HepG2 (cell line): ENCODE results near the gene PLVAP. TPM values are rescaled to one million over a fixed set of nuclear protein-coding genes. Genes with fewer than 3 reads are reported as not detected.
A peak's percentile ranks its signal among the peaks of the same experiment; 100 is the strongest.

Source experiments
- HOXA7 ChIP-seq: sonication (generic); formaldehyde crosslinking; IDR thresholded peaks from 2 replicates; pipeline ENCODE4 v1.8.1; 2022; ENCODE audit warnings: mild to moderate bottlenecking, missing genetic modification reagents, moderate library complexity
- IKZF4 ChIP-seq: sonication (generic); formaldehyde crosslinking; IDR thresholded peaks from 2 replicates; pipeline ENCODE4 v1.5.1; 2020; ENCODE audit warnings: borderline replicate concordance, mild to moderate bottlenecking, low read depth, missing genetic modification reagents; ENCODE audit errors: not compliant biosample characterization
- MAF1 ChIP-seq: sonication (generic); formaldehyde crosslinking; IDR thresholded peaks from 2 replicates; pipeline ENCODE4 v1.5.0; 2020; ENCODE audit warnings: missing genetic modification reagents, borderline replicate concordance
- NR1H2 ChIP-seq: sonication (generic); formaldehyde crosslinking; IDR thresholded peaks from 2 replicates; pipeline ENCODE4 v1.8.1; 2022; ENCODE audit warnings: low read depth, missing genetic modification reagents, borderline replicate concordance
- NR3C1 ChIP-seq: sonication (generic); formaldehyde crosslinking; IDR thresholded peaks from 2 replicates; pipeline ENCODE4 v1.4.0; 2020; ENCODE audit warnings: missing genetic modification reagents
- RBFOX2 ChIP-seq: fragments of 200-400 bp; formaldehyde crosslinking; IDR thresholded peaks from 2 replicates; pipeline ENCODE4 v1.6.1; 2017; ENCODE audit warnings: low read depth, mild to moderate bottlenecking, low read length
- RBM39 ChIP-seq: fragments of 200-400 bp; formaldehyde crosslinking; IDR thresholded peaks from one replicate; pipeline ENCODE4 v1.6.1; 2018; ENCODE audit warnings: antibody characterized with exemption, mild to moderate bottlenecking, low read depth, low read length; ENCODE audit not compliant: poor library complexity, severe bottlenecking
- SOX5 ChIP-seq: IDR thresholded peaks from 2 replicates; pipeline ENCODE4 v1.6.1; 2016; ENCODE audit warnings: borderline replicate concordance
- YY1 ChIP-seq: IDR thresholded peaks from 2 replicates; pipeline ENCODE4 v1.6.1; 2011; ENCODE audit warnings: low read length, low read depth, moderate library complexity, mild to moderate bottlenecking; ENCODE audit not compliant: insufficient read depth, insufficient replicate concordance
- ZC3H4 ChIP-seq: sonication (generic); formaldehyde crosslinking; IDR thresholded peaks from 2 replicates; pipeline ENCODE4 v1.4.0; 2020; ENCODE audit warnings: missing genetic modification reagents, borderline replicate concordance
- ZFP1 ChIP-seq: IDR thresholded peaks from 2 replicates; pipeline ENCODE4 v1.6.1; 2016
- ZMYM3 ChIP-seq: sonication (generic); formaldehyde crosslinking; IDR thresholded peaks from 2 replicates; pipeline ENCODE4 v1.5.1; 2020; ENCODE audit warnings: mild to moderate bottlenecking, missing genetic modification reagents
- ZNF180 ChIP-seq: sonication (generic); formaldehyde crosslinking; IDR thresholded peaks from 2 replicates; pipeline ENCODE4 v1.4.0; 2020; ENCODE audit warnings: low read depth, missing genetic modification reagents, borderline replicate concordance
- ZNF557 ChIP-seq: sonication (generic); formaldehyde crosslinking; IDR thresholded peaks from 2 replicates; pipeline ENCODE4 v1.4.0; 2020; ENCODE audit warnings: missing genetic modification reagents
- ZNF652 ChIP-seq: IDR thresholded peaks from 2 replicates; pipeline ENCODE4 v1.6.1; 2016; ENCODE audit warnings: low read depth, borderline replicate concordance
- ZNF768 ChIP-seq: sonication (generic); formaldehyde crosslinking; IDR thresholded peaks from 2 replicates; pipeline ENCODE4 v1.4.0; 2020; ENCODE audit warnings: missing genetic modification reagents
- ZNF772 ChIP-seq: sonication (generic); formaldehyde crosslinking; IDR thresholded peaks from 2 replicates; pipeline ENCODE4 v1.5.0; 2020; ENCODE audit warnings: mild to moderate bottlenecking, missing genetic modification reagents
- polyA plus RNA-seq, 8 experiments: library from polyadenylated mRNA; depleted of rRNA in 3 of 8; stranded (reverse) in 7 of 8; unstranded in 1 of 8; fragments of >200 nt; fragmentation: Illumina TruSeq in 4 of 8; extraction: Trizol in 4 of 8; gene quantifications; 2 replicates each; pipeline versions ENCODE4 v1.2.1 to v1.2.3, GENCODE V29; 2011 to 2016; ENCODE audit warnings: low read depth in 4 of 8, missing spikeins in 1 of 8, mixed read lengths in 1 of 8; ENCODE audit not compliant: insufficient read depth in 1 of 8
- total RNA-seq, 5 experiments: library from RNA; depleted of rRNA; stranded (reverse); fragments of >200 nt; fragmentation: Illumina TruSeq; extraction: Trizol; gene quantifications; 2 replicates each; pipeline ENCODE4 v1.2.3, GENCODE V29; 2016; ENCODE audit warnings: low read depth in 1 of 5
- TF ChIP-seq, protein P1 (sequence below): sonication (generic); formaldehyde crosslinking; IDR thresholded peaks from 2 replicates; pipeline ENCODE4 v1.5.0; 2020; ENCODE audit warnings: missing genetic modification reagents
- TF ChIP-seq, protein P2 (sequence below): sonication (generic); formaldehyde crosslinking; IDR thresholded peaks from 2 replicates; pipeline ENCODE4 v1.9.0; 2021; ENCODE audit warnings: mild to moderate bottlenecking, missing genetic modification reagents
- TF ChIP-seq, protein P3 (sequence below): sonication (generic); formaldehyde crosslinking; IDR thresholded peaks from 2 replicates; pipeline ENCODE4 v1.4.0; 2020; ENCODE audit warnings: missing genetic modification reagents, borderline replicate concordance

PLVAP gene
- total and polyA plus RNA-seq, 2 of the 13 experiments (the other 11 are each of a cell fraction or from before 2014, with no cell fraction given): 0.26 TPM; not detected in 1

DNA sequence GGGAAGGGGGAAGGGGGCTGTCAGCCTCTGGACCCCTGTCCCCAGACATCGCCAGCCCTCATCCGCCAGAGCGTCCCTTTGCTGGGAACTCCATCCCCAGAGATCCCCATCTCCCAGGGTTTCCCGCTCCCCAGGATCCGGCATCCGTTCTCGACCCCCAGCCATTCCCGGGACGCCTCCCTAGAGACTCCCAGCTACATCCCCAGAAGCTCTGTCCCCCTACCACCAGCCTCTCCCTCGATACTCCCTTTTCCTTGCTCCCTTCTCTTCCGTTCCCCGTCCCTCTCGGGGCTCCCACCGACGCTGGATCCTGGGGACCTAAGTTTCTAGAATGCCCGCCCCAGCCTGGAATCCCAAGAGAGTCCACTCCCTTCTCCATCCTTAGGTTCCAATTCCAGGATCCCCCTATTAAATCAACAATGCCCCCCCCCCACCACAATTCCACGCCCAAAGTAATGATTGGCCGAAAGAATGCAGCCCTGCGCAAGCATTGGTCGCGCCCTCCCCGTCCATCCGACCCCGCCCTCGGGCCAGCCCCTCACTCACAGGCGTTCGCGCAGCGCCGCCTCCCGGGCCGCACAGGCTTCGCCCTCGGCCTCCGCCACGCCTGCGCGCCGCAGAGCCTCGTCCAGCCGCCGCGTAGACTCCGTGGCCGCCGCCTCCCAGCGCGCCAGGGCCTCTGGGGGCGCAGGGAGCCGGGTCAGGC is 13.7 kb upstream of the PLVAP start (continued):
- TF ChIP-seq ZMYM3 (CRISPR knock-in tag) (no peak), YY1 (peak; percentile 54), NR1H2 (CRISPR knock-in tag) (no peak), NR3C1 (CRISPR knock-in tag) (no peak), ZNF772 (no peak), HOXA7 (no peak), ZFP1 (CRISPR knock-in tag) (no peak), ZC3H4 (CRISPR knock-in tag) (no peak), MAF1 (CRISPR knock-in tag) (no peak), ZNF652 (CRISPR knock-in tag) (no peak), RBM39 (no peak), ZNF180 (CRISPR knock-in tag) (no peak), RBFOX2 (peak; percentile 45; the same call in 1 of the 2 replicates), SOX5 (CRISPR knock-in tag) (no peak; the same call in 1 of the 2 replicates), ZNF768 (no peak; the same call in 1 of the 2 replicates), ZNF557 (CRISPR knock-in tag) (0 out of 2 replicates have a peak, but pooled peaks have one; percentile 29), IKZF4 (no peak)
- TF ChIP-seq, protein P1, sequence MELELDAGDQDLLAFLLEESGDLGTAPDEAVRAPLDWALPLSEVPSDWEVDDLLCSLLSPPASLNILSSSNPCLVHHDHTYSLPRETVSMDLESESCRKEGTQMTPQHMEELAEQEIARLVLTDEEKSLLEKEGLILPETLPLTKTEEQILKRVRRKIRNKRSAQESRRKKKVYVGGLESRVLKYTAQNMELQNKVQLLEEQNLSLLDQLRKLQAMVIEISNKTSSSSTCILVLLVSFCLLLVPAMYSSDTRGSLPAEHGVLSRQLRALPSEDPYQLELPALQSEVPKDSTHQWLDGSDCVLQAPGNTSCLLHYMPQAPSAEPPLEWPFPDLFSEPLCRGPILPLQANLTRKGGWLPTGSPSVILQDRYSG (CRISPR knock-in tag): no peak
- TF ChIP-seq, protein P2, sequence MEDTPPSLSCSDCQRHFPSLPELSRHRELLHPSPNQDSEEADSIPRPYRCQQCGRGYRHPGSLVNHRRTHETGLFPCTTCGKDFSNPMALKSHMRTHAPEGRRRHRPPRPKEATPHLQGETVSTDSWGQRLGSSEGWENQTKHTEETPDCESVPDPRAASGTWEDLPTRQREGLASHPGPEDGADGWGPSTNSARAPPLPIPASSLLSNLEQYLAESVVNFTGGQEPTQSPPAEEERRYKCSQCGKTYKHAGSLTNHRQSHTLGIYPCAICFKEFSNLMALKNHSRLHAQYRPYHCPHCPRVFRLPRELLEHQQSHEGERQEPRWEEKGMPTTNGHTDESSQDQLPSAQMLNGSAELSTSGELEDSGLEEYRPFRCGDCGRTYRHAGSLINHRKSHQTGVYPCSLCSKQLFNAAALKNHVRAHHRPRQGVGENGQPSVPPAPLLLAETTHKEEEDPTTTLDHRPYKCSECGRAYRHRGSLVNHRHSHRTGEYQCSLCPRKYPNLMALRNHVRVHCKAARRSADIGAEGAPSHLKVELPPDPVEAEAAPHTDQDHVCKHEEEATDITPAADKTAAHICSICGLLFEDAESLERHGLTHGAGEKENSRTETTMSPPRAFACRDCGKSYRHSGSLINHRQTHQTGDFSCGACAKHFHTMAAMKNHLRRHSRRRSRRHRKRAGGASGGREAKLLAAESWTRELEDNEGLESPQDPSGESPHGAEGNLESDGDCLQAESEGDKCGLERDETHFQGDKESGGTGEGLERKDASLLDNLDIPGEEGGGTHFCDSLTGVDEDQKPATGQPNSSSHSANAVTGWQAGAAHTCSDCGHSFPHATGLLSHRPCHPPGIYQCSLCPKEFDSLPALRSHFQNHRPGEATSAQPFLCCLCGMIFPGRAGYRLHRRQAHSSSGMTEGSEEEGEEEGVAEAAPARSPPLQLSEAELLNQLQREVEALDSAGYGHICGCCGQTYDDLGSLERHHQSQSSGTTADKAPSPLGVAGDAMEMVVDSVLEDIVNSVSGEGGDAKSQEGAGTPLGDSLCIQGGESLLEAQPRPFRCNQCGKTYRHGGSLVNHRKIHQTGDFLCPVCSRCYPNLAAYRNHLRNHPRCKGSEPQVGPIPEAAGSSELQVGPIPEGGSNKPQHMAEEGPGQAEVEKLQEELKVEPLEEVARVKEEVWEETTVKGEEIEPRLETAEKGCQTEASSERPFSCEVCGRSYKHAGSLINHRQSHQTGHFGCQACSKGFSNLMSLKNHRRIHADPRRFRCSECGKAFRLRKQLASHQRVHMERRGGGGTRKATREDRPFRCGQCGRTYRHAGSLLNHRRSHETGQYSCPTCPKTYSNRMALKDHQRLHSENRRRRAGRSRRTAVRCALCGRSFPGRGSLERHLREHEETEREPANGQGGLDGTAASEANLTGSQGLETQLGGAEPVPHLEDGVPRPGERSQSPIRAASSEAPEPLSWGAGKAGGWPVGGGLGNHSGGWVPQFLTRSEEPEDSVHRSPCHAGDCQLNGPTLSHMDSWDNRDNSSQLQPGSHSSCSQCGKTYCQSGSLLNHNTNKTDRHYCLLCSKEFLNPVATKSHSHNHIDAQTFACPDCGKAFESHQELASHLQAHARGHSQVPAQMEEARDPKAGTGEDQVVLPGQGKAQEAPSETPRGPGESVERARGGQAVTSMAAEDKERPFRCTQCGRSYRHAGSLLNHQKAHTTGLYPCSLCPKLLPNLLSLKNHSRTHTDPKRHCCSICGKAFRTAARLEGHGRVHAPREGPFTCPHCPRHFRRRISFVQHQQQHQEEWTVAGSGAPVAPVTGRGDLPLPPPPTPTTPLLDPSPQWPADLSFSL (CRISPR knock-in tag): no peak
- TF ChIP-seq, protein P3, sequence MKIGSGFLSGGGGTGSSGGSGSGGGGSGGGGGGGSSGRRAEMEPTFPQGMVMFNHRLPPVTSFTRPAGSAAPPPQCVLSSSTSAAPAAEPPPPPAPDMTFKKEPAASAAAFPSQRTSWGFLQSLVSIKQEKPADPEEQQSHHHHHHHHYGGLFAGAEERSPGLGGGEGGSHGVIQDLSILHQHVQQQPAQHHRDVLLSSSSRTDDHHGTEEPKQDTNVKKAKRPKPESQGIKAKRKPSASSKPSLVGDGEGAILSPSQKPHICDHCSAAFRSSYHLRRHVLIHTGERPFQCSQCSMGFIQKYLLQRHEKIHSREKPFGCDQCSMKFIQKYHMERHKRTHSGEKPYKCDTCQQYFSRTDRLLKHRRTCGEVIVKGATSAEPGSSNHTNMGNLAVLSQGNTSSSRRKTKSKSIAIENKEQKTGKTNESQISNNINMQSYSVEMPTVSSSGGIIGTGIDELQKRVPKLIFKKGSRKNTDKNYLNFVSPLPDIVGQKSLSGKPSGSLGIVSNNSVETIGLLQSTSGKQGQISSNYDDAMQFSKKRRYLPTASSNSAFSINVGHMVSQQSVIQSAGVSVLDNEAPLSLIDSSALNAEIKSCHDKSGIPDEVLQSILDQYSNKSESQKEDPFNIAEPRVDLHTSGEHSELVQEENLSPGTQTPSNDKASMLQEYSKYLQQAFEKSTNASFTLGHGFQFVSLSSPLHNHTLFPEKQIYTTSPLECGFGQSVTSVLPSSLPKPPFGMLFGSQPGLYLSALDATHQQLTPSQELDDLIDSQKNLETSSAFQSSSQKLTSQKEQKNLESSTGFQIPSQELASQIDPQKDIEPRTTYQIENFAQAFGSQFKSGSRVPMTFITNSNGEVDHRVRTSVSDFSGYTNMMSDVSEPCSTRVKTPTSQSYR (CRISPR knock-in tag): no peak
